Stimulated activated CD8-positive, alpha-beta memory T cell treated with anti-CD3 and anti-CD28 coated beads, Interleukin-15, amount 100 ng/mL, for 1 hour (primary cell): ENCODE results near the gene LHX4.
"Not testable (repeated sequence)": the region's sequence is repeated elsewhere in the genome, so short reads cannot be mapped to it uniquely, and the experiment has no call there.

Source experiments
- DNase-seq: peaks from one replicate; pipeline ENCODE4 v3.0.0-alpha.2; 2020; ENCODE audit warnings: low read depth

Gene LHX4

DNA sequence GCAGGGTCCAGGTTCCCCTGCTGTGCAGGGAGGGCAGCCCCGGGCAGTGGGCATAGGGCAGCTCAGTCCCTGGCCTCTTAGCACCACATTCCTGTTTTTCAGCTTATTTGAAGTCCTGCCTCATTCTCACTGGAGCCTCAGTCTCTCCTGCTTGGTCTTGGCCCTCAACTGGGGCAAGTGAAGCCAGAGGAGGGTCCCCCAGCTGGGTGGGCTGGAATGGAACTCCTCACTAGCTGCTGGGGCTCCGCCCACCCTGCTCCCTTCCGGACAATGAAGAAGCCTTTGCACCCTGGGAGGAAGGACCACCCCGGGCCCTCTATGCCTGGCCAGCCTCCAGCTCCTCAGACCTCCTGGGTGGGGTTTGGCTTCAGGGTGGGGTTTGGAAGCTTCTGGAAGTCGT is 32.8 kb upstream of the LHX4 start:
- no peak for DNase-seq

- DNase-seq, result no peak
Measured at GRCh38 chr1:180198196-180198595, 31.9 kb upstream of the LHX4 start.

DNA sequence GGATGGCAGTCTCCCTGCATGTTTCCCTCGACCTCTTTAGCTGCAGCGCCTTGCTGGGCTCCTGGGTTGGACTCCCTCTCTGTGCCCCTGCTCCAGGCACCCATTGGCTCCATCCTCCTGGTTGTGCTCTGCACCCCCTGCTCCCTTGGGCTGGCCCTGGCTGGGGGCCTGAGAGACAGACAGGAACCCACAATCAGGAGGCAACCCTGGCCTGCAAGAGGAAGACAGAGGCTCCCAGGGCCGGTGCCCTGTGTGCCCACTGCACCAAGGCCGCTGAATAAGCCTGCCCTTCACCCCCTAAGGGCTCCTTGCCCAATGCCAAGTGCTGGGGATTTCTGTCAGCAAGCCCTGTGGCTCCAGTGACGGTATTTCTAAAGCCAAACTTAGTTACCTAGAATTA is 31.5 kb upstream of the LHX4 start:
- DNase-seq, result no peak

DNA sequence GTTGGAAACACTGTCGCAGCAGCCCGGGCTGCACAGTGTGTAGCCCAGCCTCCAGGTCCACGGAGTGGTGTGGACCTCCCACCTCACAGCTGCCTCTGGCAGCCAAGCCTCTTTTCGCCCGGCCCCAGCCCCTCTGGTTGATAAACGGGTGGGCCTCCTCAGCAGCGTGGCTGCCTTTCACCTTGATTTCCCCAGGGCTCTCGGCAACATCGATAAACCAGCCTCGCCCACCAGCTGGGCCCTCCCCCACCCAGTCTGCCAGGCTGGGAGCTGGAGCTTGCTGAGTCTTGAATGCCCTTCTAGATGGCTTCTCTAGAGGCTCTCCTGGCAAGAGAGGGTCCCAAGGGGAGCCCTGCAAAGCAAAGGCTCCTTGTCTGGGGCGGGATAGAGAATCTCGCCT is 31.0 kb upstream of the LHX4 start:
- DNase-seq, result no peak

DNA sequence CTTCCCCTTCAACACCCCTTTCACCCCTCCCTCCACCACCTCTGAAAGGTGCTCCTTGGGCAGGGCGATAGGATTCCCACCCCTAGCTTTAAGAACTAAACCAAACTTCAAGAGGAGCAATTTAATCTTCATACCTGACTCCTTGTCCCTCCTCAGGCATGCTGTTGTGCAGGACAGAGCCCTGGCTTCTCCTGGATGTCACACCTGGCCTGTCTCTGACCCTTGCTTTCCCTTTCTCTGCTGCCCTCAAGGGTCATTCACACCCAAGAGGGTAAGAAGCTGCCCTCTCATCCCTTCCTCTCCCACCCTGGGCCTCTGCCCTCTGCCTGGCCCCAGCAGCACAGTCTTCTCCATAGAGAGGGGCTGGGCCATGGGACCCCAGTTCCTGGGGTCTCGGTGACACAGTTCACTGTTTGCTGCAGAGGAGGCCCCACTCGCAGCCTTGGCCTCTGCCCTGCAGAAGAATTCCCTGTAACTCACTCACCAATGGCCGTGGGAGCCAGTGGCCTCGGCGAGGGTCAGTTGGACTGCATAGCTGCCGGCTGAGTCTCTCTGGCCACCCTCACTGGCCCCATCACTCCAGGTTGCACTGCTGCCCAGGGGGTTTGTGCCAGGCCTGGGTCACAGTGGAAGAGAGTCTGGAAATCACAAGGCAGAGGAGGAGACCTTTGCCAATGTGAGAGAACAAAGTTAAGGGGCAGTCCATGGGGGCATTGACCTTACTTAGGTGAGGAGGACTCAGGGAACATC is 28.4 kb upstream of the LHX4 start:
- DNase-seq, result no peak

GRCh38 chr1:180202588-180202987 is 27.5 kb upstream of the LHX4 start:
- not testable (repeated sequence) for DNase-seq

GRCh38 chr1:180204231-180204630 is 25.8 kb upstream of the LHX4 start:
- no peak for DNase-seq

DNA sequence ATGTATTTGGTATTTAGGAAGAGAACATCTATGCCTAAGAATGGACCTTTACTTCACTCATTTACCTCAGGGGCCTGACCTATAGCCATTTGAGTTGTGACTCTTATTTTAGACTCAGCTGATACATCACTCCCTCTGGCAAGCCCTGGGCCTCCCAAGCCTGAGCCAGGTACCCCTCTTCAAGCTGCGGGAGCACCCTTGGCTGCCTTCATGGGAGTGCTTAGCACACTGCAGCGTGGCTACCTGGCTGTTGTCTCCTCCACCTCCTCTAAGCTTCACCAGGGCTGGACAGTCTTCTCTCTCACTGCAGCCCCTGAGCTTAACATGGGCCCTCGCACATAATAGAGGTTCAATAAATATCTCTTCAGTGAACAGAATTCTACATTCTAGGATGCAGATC is 23.5 kb upstream of the LHX4 start:
- DNase-seq, result no peak

DNA sequence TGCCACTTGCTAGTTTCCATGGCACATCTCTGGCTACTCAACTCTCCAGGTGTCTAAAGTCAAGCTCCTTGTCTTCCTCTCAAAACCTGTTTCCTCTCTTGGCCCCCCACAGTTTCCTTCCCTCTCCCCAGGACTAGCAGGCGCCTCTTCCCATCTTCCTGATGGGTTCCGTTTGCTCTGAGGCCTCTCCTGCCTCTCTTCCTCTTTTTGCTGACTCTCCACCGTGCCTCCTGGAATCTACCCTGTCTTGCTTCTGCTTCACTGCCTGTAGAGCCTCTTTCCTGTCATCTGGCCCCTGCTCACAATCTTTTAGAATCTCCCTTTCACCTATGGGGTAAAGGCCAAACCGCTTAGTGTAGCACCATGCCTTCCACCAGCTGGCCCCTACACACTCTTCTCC is 21.8 kb upstream of the LHX4 start:
- DNase-seq, result no peak

DNA sequence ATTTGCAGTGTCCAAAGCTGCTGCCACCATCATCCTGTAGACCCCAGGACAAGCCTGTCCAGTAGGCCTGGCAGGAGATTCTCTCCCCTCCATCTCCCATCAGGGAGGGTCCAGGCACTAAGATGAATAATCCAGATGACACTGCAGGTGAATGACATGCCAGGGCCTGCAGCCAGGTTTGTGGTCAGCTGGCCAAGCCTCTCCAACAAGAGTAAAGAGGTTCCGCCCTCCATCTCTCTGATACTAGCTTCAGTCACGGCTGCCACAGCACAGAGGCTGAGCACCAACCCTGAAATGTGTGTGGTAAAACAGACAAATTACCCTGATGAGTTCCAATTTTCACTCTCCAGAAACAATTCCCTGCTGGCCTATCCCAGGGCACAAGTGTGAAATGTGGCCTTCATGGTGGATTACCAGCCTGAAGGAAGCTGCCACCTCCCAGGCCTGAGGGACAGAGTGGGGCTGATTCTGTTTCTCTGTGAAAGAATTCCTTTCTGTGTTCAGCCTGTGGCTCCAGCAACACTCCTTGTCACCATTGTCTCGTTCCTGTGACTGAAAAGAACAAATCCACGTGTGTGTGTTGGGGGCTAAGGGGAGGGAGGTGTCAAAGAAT is 19.9 kb upstream of the LHX4 start:
- no peak for DNase-seq

DNA sequence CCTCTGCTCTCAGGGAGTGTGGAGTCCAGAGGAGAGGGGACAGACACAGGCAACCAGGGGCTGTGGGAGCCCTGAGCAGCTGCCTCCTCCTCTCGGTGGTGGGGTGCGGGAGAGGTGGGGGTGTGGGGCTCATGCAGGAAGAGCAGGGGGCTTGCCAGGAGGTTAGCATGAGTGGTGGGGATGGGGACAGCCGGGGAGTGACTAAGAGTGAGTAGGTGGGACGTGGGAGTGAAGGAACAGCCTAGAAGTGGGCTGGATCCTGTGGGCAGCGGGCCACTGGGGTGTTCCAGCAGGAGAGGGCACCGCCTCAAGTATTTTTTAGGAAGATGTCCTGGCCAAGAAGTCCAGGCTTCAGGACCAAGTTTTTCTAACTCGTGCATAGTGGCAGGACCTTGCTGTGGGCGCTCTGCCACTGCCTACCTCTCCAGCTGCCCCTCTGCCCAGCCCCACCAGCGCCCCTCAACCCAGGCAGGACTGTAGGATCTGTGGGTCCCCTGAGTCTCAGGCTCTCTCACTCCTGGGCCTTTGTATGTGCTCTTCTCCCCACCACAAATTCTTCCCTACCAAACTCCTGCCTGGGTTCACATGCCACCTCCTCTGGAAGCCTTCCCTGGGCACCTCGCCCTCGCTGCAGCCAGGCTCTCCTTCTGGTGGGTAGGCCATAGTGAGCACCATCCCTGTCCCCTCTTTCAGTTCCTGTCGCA is 18.8 kb upstream of the LHX4 start:
- no peak for DNase-seq

DNA sequence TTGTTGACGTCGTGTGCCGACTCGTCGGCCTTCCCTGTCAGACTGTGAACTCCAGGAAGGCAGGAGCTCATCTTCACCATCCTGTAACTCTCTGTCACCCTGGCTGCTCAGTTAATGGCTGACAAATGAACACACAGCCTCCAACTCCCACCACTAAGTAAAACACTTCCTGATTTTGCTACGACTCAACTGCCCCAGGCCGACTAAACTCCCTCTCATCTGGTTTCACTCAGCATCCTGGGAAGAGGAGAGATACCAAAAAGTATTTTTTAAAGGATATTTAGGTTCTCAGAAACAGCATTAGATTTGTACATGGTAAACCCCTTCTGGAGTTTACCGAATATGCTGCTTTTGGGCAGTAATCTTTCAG is 18.2 kb upstream of the LHX4 start:
- DNase-seq, result no peak

DNA sequence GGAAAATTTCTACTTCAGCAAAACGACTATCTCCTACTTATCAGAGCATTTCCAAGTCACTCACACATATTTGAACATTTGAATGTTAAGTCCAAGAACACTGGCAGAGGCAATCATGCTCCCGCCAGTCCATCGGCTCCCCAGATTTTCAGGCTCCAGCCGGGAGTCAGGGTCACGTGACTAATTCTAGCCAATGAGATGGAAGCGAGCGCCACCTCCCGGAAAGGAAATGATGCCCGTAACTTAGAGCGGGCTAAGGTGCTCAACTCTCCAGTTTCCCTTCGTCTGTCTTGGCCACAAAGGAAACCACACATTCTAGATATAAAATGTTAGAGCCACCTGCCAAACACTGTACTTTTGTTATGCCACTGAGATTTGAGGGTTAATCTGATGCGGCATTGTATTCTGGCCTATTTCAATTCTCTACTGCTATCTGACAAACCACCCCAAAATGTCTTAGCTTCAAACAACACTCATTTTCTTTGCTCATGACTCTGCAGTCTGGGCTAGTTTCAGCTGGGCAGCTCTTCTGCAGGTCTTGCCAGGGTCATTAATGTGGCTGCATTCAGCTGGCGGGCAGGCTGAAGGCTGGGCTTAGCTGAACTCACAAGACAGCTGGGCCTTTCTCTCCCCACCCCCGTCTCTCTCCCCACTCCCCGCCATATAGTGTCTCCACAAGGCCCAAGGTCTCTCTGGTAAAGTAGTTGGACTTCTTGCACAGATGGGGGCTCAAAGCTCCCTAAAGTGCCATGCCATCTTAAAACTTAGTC is 16.5 kb upstream of the LHX4 start:
- no peak for DNase-seq

GRCh38 chr1:180215856-180216625 is 14.0 kb upstream of the LHX4 start:
- DNase-seq, result no peak

GRCh38 chr1:180217006-180217405 is 13.1 kb upstream of the LHX4 start:
- no peak for DNase-seq

DNA sequence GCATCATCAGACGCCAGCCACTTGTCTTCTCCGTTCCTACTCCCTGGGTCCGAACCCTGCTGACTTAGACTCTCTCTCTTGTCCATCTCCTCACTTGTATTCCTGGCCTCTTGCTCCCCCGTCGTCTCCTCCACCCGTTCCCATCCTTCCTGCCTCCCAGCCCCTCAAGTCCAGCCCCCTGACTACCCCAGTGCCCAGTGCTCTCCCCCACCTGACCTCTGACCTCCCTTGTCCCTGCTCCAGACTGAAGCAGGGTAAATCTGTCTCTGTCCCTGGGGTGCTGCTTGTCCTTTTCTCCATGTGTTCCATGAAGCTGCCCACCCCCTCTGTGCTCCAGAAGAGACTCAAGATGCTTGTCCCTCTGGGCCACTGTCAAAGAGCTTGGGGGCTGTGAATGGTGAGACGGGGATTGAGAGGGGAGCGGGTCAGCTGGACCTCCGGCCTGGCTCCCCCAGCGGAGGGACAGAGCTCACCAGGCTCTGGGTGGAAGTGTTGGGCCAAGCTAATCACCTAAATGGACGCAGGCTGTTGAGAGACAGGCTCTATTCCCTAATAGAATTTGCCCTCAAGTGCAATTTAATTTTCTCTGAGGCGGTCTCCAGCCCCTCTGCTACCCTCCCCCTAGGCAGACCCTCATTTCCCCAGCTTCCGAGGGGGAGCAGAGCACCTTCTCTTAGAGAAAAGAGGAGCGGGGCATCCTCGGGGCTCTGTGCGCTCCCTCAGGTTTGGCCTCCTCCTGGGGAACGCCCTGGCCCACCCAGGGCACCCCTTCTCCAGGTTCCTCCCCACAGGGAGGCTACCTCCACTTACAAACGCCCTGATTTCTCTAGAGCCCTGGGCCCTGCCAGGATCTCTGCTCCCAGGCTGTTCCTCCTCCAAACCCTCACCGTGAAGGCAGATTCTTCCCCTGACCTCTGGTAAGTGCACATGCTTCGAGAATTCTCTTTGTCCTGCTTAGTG is 11.0 kb upstream of the LHX4 start:
- DNase-seq, result no peak

- no peak for DNase-seq
Measured at GRCh38 chr1:180219776-180220175, 10.3 kb upstream of the LHX4 start.

GRCh38 chr1:180221462-180221861 is 8.6 kb upstream of the LHX4 start:
- no peak for DNase-seq

DNA sequence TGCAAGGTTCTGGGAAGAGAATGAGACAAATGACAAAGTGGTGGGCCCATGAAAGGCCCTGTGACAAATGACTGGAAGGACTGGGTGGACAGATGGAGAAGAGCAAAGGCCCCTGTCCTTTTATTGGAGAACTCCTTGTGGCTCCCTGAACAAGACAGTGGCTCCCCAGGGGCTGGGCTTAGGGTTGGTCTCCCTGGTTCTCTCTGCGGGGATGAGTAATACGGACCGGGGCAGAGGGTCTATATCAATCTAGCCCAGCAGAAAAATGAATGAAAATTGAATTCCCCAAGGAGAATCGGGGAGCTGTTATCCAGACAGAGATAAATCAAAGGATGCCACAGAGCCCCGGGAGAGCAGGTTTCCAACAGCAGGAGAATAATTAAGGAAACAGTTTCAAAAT is 5.2 kb upstream of the LHX4 start:
- DNase-seq, result no peak

- no peak for DNase-seq
Measured at GRCh38 chr1:180225403-180225802, 4.7 kb upstream of the LHX4 start.
